Spleen (tissue), 11 donors: ENCODE results near the gene YES1. TPM values are rescaled to one million over a fixed set of nuclear protein-coding genes. Genes with fewer than 3 reads are reported as not detected.

Experiments
- DNase-seq: peaks from one replicate; pipeline ENCODE4 v3.0.0-alpha.2; 2020
- H3K27ac ChIP-seq, 8 donors: fragments of 200-600 bp; sonication (generic) in 7 of 8; 1 replicate in 4 of 8; 2 replicates in 4 of 8; pipeline versions ENCODE4 v1.5.0 to v1.8.0; 2016 to 2021; ENCODE audit warnings: inconsistent platforms in 4 of 8, mild to moderate bottlenecking in 4 of 8, moderate library complexity in 1 of 8
- H3K27me3 ChIP-seq, 7 donors: fragments of 200-600 bp; sonication (generic) in 6 of 7; replicated peaks in 1 of 7; 1 replicate in 4 of 7; 2 replicates in 3 of 7; pipeline versions ENCODE4 v1.5.0 to v1.8.0; 2016 to 2021; ENCODE audit warnings: inconsistent platforms in 3 of 7, mild to moderate bottlenecking in 1 of 7
- H3K36me3 ChIP-seq, 6 donors: fragments of 200-600 bp; sonication (generic) in 5 of 6; 1 replicate in 4 of 6; 2 replicates in 2 of 6; pipeline versions ENCODE4 v1.5.0 to v1.8.0; 2016 to 2021; ENCODE audit warnings: inconsistent platforms in 2 of 6
- H3K4me1 ChIP-seq, 6 donors: fragments of 200-600 bp; sonication (generic) in 5 of 6; 1 replicate in 3 of 6; 2 replicates in 3 of 6; pipeline versions ENCODE4 v1.5.0 to v1.8.0; 2016 to 2021; ENCODE audit warnings: inconsistent platforms in 3 of 6
- H3K4me3 ChIP-seq, 8 donors: fragments of 200-600 bp; sonication (generic) in 7 of 8; 1 replicate in 4 of 8; 2 replicates in 4 of 8; pipeline versions ENCODE4 v1.5.0 to v1.8.0; 2016 to 2021; ENCODE audit warnings: inconsistent platforms in 4 of 8, mild to moderate bottlenecking in 4 of 8, moderate library complexity in 2 of 8
- H3K9me3 ChIP-seq, 8 donors: fragments of 200-600 bp; sonication (generic) in 7 of 8; 1 replicate in 4 of 8; 2 replicates in 4 of 8; pipeline versions ENCODE4 v1.5.0 to v1.8.0; 2016 to 2021; ENCODE audit warnings: inconsistent platforms in 4 of 8
- POLR2A ChIP-seq, 3 donors: fragments of 450-650 bp; IDR thresholded peaks; one replicate each; pipeline ENCODE4 v1.5.1; 2017; ENCODE audit warnings: antibody characterized with exemption in 3 of 3, mild to moderate bottlenecking in 1 of 3
- POLR2AphosphoS5 ChIP-seq, 3 donors: sonication (generic); formaldehyde crosslinking; IDR thresholded peaks; one replicate each; pipeline ENCODE4 v1.5.1; 2017; ENCODE audit warnings: antibody characterized with exemption in 3 of 3
- WGBS, 5 donors: extraction: QIAGEN DNeasy Blood & Tissue Kit in 3 of 5; methylation state at CpG; one replicate each; pipeline versions ENCODE4 v1.1.5 to v1.1.7; 2013 to 2018; 5-methylcytosine and 5-hydroxymethylcytosine counted together
- intact Hi-C: fragments of 100-400 bp; cut with DNase I; formaldehyde crosslinking; loops from one replicate; pipeline ENCODE4 v1.15.0; 2023; ENCODE audit warnings: low total_unique reads
- polyA plus RNA-seq, 3 donors: library from polyadenylated mRNA; stranded (reverse); fragments of 200-250 nt; gene quantifications; one replicate each; pipeline ENCODE4 v1.2.1, GENCODE V29; 2013
- total RNA-seq, 7 donors: library from RNA; depleted of rRNA in 3 of 7; stranded (reverse); fragments of >200 nt in 3 of 7; fragmentation: NEBNext Ultra II Directional in 4 of 7; extraction: Animal tissue kit (Norgen Biotek cat#: 25700) in 4 of 7; gene quantifications; one replicate each; pipeline versions ENCODE4 v1.1.0 to v1.2.1, GENCODE V29; 2016 to 2021
- TF ChIP-seq, protein P1 (sequence below), 11 experiments: fragments of 200-600 bp in 7 of 11; fragments of 450-650 bp in 4 of 11; sonication (generic) in 4 of 11; IDR thresholded peaks in 8 of 11; conservative IDR thresholded peaks in 3 of 11; 1 replicate in 7 of 11; 2 replicates in 4 of 11; pipeline versions ENCODE4 v1.4.0 to v1.8.0; 2016 to 2021; ENCODE audit warnings: antibody characterized with exemption in 11 of 11, inconsistent platforms in 4 of 11, mild to moderate bottlenecking in 1 of 11
- donor health status: healthy with polysubstance abuse.
- donor health status: DM: no; HTN: no; CAD: no; lungs with moderate emphysema.
- donor health status: DM: no; HTN: no; CAD: no.
- donor health status: Bipolar disorder and iron deficiency.
- donor health status: healthy.
- donor health status: DM: no; HTN: no; CAD: no.
- donor health status: DM: yes; HTN: yes; CAD: no.

YES1 gene
- total and polyA plus RNA-seq, 10 donors, result 8.4 to 128 (median 60.9) TPM

DNA sequence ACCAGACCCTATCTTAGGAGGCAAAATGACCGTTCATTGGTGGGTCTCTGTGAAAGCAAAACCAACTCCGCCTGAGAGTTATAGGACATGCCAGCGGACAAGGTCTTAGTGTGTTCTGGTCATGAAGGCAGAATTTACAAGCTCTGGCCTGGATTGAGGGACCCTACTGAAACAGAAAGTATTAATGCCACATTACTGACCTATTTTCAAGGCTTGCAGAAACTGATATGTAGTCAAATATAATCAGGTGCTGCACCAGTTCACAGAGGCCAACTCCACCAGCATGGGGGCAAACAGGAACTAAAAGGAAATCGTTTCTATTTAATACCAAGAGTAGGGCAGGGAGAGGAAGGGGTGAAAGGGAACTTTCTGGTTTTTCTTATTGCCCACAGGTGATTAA is 134.9 kb downstream of the YES1 start:
- no peak for DNase-seq
- WGBS, 5 donors, result 48 to 78% (median 59%) methylated on average over 4 of the region's 4 CpGs
- Histone ChIP-seq H3K4me3 (no peak overlapping the region), H3K4me1 (peaks cover 0 to 3% (median 0%) of the 10 kb centered on the region in 6 donors), H3K27ac (no peak overlapping the region), H3K36me3 (peaks cover 0 to 100% (median 58%) of the 10 kb centered on the region in 6 donors), H3K27me3 (no peaks in the 10 kb centered on the region), H3K9me3 (no peaks in the 10 kb centered on the region)
- intact Hi-C loops, result no loop called here
- TF ChIP-seq, protein P1, sequence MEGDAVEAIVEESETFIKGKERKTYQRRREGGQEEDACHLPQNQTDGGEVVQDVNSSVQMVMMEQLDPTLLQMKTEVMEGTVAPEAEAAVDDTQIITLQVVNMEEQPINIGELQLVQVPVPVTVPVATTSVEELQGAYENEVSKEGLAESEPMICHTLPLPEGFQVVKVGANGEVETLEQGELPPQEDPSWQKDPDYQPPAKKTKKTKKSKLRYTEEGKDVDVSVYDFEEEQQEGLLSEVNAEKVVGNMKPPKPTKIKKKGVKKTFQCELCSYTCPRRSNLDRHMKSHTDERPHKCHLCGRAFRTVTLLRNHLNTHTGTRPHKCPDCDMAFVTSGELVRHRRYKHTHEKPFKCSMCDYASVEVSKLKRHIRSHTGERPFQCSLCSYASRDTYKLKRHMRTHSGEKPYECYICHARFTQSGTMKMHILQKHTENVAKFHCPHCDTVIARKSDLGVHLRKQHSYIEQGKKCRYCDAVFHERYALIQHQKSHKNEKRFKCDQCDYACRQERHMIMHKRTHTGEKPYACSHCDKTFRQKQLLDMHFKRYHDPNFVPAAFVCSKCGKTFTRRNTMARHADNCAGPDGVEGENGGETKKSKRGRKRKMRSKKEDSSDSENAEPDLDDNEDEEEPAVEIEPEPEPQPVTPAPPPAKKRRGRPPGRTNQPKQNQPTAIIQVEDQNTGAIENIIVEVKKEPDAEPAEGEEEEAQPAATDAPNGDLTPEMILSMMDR (IDR thresholded peaks at IDR 0.05 in 8 of 11, conservative IDR thresholded peaks at IDR 0.05 in 3 of 11), result no peak
- no peak for TF ChIP-seq POLR2AphosphoS5 (IDR thresholded peaks at IDR 0.05)

DNA sequence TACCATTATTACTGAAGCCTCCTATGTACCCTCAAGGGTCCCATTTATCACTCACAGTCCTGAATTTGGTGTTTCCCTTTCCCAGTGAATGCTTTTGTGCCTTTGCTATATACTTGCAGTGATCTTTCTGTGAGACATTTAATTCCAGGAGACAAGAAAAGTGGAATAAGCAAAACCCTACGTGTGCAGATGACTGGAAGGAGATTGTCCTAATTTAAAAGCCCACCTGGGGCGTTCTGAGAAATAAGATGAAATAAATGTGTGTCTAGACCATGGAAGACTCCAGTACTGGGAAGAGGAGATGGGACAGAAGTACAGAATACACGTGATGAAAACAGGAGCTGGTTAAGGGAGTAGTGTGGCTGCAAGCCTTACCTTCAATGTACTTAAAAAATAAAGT is 135.3 kb downstream of the YES1 start:
- Histone ChIP-seq H3K4me1 (no peaks in the 10 kb centered on the region), H3K4me3 (no peak overlapping the region), H3K36me3 (peaks cover 0 to 100% (median 57%) of the 10 kb centered on the region in 6 donors), H3K27me3 (no peaks in the 10 kb centered on the region), H3K27ac (no peak overlapping the region), H3K9me3 (no peaks in the 10 kb centered on the region)
- WGBS, 5 donors, result 87 to 96% (median 93%) methylated on average over 3 of the region's 3 CpGs
- no peak for TF ChIP-seq POLR2AphosphoS5 (IDR thresholded peaks at IDR 0.05)
- TF ChIP-seq, protein P1 (IDR thresholded peaks at IDR 0.05 in 8 of 11, conservative IDR thresholded peaks at IDR 0.05 in 3 of 11), result no peak
- no peak for TF ChIP-seq POLR2A (IDR thresholded peaks at IDR 0.05)
- intact Hi-C loops, result no loop called here
- no peak for DNase-seq

DNA sequence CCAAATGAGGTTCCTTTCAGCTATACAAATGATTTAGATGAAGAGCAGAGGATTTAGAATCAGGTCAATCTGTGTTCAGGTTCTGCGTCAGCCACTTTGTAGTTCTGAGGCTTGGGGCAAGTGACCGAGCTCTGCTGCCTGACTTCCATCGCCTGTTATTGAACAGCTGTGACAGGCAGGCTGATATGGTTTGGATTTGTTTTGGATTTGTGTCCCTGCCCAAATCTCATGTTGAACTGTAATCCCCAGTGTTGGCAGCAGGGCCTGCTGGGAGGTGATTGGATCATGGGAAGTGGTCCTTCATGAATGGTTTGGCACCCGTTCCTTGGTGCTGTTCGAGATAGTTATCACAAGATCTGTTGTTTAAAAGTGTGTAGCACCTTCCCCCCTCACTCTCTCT is 136.0 kb downstream of the YES1 start:
- DNase-seq, result no peak
- Histone ChIP-seq H3K27me3 (no peaks in the 10 kb centered on the region), H3K9me3 (no peaks in the 10 kb centered on the region), H3K36me3 (peaks cover 0 to 100% (median 57%) of the 10 kb centered on the region in 6 donors), H3K27ac (no peak overlapping the region), H3K4me3 (no peak overlapping the region), H3K4me1 (no peaks in the 10 kb centered on the region)
- TF ChIP-seq, protein P1 (IDR thresholded peaks at IDR 0.05 in 8 of 11, conservative IDR thresholded peaks at IDR 0.05 in 3 of 11), result no peak
- TF ChIP-seq POLR2AphosphoS5 (IDR thresholded peaks at IDR 0.05) (no peak), POLR2A (IDR thresholded peaks at IDR 0.05) (no peak)
- 88 to 94% (median 93%) methylated on average over 5 of the region's 5 CpGs for WGBS, 5 donors
- intact Hi-C loops, result no loop called here

DNA sequence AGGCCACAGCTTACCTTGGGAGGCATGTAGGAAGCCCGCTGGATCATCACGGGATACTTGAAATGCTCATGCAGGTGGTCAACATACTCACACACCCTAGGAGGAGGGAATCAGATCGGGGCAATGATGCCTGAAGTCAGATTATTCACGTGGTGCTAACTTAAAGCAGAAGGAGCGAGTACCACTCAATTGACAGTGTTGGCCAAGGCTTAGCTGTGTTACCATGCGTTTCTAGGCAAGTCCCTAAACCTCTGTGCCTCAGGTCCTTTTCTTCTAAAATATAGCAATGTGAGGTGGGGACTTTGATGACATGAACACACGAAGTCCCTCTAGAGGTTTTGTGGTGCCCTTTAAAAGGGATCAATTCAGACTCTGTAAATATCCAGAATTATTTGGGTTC is 136.7 kb downstream of the YES1 start:
- Histone ChIP-seq H3K9me3 (no peaks in the 10 kb centered on the region), H3K36me3 (peaks cover 0 to 100% (median 64%) of the 10 kb centered on the region in 6 donors), H3K27me3 (no peaks in the 10 kb centered on the region), H3K4me1 (no peaks in the 10 kb centered on the region), H3K4me3 (no peak overlapping the region), H3K27ac (no peak overlapping the region)
- DNase-seq, result no peak
- intact Hi-C loops, result no loop called here
- 92 to 96% (median 95%) methylated on average over 7 of the region's 7 CpGs for WGBS, 5 donors
- no peak for TF ChIP-seq POLR2A (IDR thresholded peaks at IDR 0.05)
- no peak for TF ChIP-seq POLR2AphosphoS5 (IDR thresholded peaks at IDR 0.05)
- TF ChIP-seq, protein P1 (IDR thresholded peaks at IDR 0.05 in 8 of 11, conservative IDR thresholded peaks at IDR 0.05 in 3 of 11), result no peak
